ENCODE data around the gene JMJD1C. TPM values are rescaled to one million over a fixed set of nuclear protein-coding genes. Genes with fewer than 3 reads are reported as not detected.

The JMJD1C gene
- total and polyA plus RNA-seq, 12 donors, result 14.4 to 70.4 (median 39.2) TPM

DNA sequence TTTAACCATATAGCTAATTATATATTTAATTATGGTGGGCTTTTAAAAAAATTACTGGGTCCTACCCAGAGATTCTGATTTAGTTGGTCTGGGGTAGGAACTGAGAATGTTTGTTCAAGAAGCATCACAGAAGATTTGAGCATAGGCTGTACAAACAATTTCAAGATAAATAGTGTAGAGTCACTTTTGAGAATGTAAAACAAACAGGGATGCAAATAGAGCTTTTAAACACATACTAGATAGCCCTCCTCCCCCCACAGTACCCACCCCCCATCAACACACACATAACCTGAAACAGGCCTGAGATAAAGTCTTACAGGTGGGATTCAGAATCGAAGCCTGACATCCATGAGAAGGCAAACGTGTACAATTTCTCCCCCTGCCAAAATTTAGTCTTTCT, 39.8 kb upstream of the JMJD1C start:
- DNase-seq, result no peak
- 75 to 76% methylated on average over 2 of the region's 2 CpGs for WGBS, 2 donors
- Histone ChIP-seq H3K27me3 (no peaks in the 10 kb centered on the region), H3K4me1 (peaks cover 0 to 35% (median 10%) of the 10 kb centered on the region in 9 donors), H3K36me3 (no peaks in the 10 kb centered on the region), H3K9me3 (peaks cover 0 to 10% (median 0%) of the 10 kb centered on the region in 11 donors), H3K27ac (no peak overlapping the region), H3K4me3 (no peak overlapping the region)
- TF ChIP-seq, protein P1, sequence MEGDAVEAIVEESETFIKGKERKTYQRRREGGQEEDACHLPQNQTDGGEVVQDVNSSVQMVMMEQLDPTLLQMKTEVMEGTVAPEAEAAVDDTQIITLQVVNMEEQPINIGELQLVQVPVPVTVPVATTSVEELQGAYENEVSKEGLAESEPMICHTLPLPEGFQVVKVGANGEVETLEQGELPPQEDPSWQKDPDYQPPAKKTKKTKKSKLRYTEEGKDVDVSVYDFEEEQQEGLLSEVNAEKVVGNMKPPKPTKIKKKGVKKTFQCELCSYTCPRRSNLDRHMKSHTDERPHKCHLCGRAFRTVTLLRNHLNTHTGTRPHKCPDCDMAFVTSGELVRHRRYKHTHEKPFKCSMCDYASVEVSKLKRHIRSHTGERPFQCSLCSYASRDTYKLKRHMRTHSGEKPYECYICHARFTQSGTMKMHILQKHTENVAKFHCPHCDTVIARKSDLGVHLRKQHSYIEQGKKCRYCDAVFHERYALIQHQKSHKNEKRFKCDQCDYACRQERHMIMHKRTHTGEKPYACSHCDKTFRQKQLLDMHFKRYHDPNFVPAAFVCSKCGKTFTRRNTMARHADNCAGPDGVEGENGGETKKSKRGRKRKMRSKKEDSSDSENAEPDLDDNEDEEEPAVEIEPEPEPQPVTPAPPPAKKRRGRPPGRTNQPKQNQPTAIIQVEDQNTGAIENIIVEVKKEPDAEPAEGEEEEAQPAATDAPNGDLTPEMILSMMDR (IDR thresholded peaks at IDR 0.05), result no peak
- intact Hi-C loops (cut with DNase I), result no loop called here
- ATAC-seq, result no peak

DNA sequence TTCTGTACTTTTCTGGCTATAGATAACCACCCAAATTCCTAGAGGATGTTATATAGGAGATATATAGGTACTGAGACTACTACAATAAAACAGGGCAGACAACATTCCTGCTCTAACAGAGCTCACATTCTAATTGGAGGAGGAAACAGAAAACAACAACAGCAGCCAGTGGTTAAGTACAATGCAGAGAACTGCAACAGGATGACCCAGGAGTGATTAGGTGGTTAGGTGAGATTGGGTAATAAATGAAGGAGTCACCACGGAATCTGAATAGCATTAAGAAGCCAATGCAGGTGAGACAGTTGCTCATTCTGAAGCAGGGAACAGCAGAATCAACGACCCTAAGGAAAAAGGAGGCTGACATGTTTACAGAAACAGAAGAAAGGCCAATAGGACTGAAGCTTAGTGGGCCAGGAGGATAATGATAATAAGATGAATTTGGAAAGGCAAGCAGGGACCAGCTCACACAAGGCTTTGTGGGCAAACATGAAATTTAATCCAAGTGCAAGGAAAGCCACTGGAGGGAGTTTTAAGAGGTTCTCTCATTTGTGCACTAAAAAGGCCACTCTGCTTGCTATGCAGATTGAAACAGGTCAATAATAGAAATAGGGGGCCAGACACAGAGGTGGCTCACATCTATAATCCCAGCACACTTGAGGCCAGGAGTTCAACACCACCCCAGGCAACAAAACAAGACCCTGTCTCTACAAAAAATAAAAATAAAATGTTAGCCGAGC, 38.5 kb upstream of the JMJD1C start:
- Histone ChIP-seq H3K27me3 (no peaks in the 10 kb centered on the region), H3K4me3 (no peak overlapping the region), H3K4me1 (peaks cover 0 to 35% (median 10%) of the 10 kb centered on the region in 9 donors), H3K9me3 (peaks cover 0 to 10% (median 0%) of the 10 kb centered on the region in 11 donors), H3K27ac (no peak overlapping the region), H3K36me3 (no peaks in the 10 kb centered on the region)
- intact Hi-C loops (cut with DNase I), result no loop called here
- 71 to 73% methylated on average over 3 of the region's 3 CpGs for WGBS, 2 donors
- TF ChIP-seq, protein P1 (IDR thresholded peaks at IDR 0.05), result no peak
- DNase-seq (no peak), ATAC-seq (no peak)

DNA sequence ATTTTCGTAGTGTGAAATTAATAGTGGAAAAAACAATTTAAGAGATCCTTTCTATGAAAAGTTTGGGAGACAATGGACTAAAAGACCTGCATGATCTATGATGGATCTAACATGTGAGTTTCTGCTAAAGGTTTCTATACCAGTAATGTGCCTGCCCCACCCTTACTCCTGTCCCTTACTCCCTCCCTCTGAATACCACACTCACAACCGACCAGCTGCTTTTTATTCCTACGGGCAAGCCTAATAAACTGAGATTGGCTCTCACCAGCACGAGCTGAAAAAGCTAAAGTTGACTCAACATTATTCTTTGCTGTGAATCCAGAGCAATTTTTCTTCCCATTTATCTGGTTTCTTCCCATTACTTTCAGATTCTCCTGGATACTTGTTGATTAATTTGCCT, 37.6 kb upstream of the JMJD1C start:
- ATAC-seq (no peak), DNase-seq (no peak)
- 62 to 63% methylated on average over 4 of the region's 4 CpGs for WGBS, 2 donors

DNA sequence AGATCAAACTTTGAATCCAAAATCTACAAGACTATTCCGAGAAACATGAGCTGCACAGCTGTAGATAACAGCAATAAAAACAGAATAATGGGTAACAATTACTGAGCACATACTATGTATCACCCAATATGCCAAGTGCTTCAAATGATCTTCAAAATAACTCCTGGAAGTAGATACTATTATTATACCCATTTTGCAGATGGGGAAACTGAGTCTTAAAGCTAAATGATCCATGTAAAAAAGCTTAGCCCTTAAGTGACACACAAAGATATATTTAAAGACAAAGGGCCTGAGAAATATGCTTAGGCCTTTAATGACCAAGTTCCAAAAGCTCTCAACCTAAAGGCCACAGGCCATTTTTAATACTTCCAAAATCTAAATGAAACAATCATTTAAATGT, 37.1 kb upstream of the JMJD1C start:
- Histone ChIP-seq H3K36me3 (no peaks in the 10 kb centered on the region), H3K27ac (no peak overlapping the region), H3K9me3 (no peaks in the 10 kb centered on the region), H3K4me1 (peaks cover 0 to 48% (median 18%) of the 10 kb centered on the region in 9 donors), H3K27me3 (no peaks in the 10 kb centered on the region), H3K4me3 (no peak overlapping the region)
- 89 to 90% methylated on average over 1 of the region's 1 CpG for WGBS, 2 donors
- ATAC-seq (no peak), DNase-seq (no peak)
- TF ChIP-seq, protein P1 (IDR thresholded peaks at IDR 0.05), result no peak
- intact Hi-C loops (cut with DNase I), result no loop called here

More for the DNA sequence above, 37.6 kb upstream of the JMJD1C start:
- Histone ChIP-seq H3K4me1 (peaks cover 0 to 43% (median 18%) of the 10 kb centered on the region in 9 donors), H3K9me3 (peaks cover 0 to 5% (median 0%) of the 10 kb centered on the region in 11 donors), H3K4me3 (no peak overlapping the region), H3K27ac (no peak overlapping the region), H3K36me3 (no peaks in the 10 kb centered on the region), H3K27me3 (no peaks in the 10 kb centered on the region)
- TF ChIP-seq, protein P1 (IDR thresholded peaks at IDR 0.05), result no peak
- intact Hi-C loops (cut with DNase I), result no loop called here

Data from heart right ventricle (tissue), 16 donors.